Spleen (tissue), 7 donors: ENCODE results near the gene SPDL1.

ENCODE experiments used
- CTCF ChIP-seq, 11 experiments: fragments of 200-600 bp in 7 of 11; fragments of 450-650 bp in 4 of 11; sonication (generic) in 4 of 11; IDR thresholded peaks in 8 of 11; conservative IDR thresholded peaks in 3 of 11; 1 replicate in 7 of 11; 2 replicates in 4 of 11; pipeline versions ENCODE4 v1.4.0 to v1.8.0; 2016 to 2021; ENCODE audit warnings: antibody characterized with exemption in 11 of 11, inconsistent platforms in 4 of 11, mild to moderate bottlenecking in 1 of 11
- POLR2A ChIP-seq, 3 donors: fragments of 450-650 bp; IDR thresholded peaks; one replicate each; pipeline ENCODE4 v1.5.1; 2017; ENCODE audit warnings: antibody characterized with exemption in 3 of 3, mild to moderate bottlenecking in 1 of 3
- POLR2AphosphoS5 ChIP-seq, 3 donors: sonication (generic); formaldehyde crosslinking; IDR thresholded peaks; one replicate each; pipeline ENCODE4 v1.5.1; 2017; ENCODE audit warnings: antibody characterized with exemption in 3 of 3
- donor health status: DM: no; HTN: no; CAD: no; lungs with moderate emphysema.
- donor health status: DM: no; HTN: no; CAD: no.
- donor health status: DM: no; HTN: no; CAD: no.

GRCh38 chr5:169599451-169599850, 15.9 kb downstream of the SPDL1 start:
- TF ChIP-seq CTCF (IDR thresholded peaks at IDR 0.05 in 8 of 11, conservative IDR thresholded peaks at IDR 0.05 in 3 of 11): no peak
- TF ChIP-seq POLR2A (IDR thresholded peaks at IDR 0.05): no peak
- TF ChIP-seq POLR2AphosphoS5 (IDR thresholded peaks at IDR 0.05): no peak
